Neural progenitor cell (in vitro differentiated cells): Measurements from ENCODE around the gene SGCG. TPM values are rescaled to one million over a fixed set of nuclear protein-coding genes. Genes with fewer than 3 reads are reported as not detected.

ENCODE experiments used
- DNase-seq: peaks from one replicate; pipeline ENCODE4 v3.0.0-alpha.2; 2016; ENCODE audit warnings: low spot score
- H2AFZ ChIP-seq: fragments of 200-600 bp; sonication (generic); replicated peaks from 2 replicates; pipeline ENCODE4 v1.6.1; 2016; ENCODE audit warnings: antibody characterized with exemption
- H3F3A ChIP-seq: fragments of 200-600 bp; sonication (generic); 2 replicates; pipeline ENCODE4 v1.6.1; 2016; ENCODE audit warnings: antibody characterized with exemption, low read depth
- H3K27ac ChIP-seq: fragments of 200-600 bp; sonication (generic); 2 replicates; pipeline ENCODE4 v1.5.1; 2016; ENCODE audit warnings: mild to moderate bottlenecking
- H3K27me3 ChIP-seq: fragments of 200-600 bp; sonication (generic); 2 replicates; pipeline ENCODE4 v1.6.1; 2016; ENCODE audit warnings: mild to moderate bottlenecking, moderate library complexity
- H3K36me3 ChIP-seq: fragments of 200-600 bp; sonication (generic); 2 replicates; pipeline ENCODE4 v1.5.1; 2016
- H3K4me1 ChIP-seq: fragments of 200-600 bp; sonication (generic); 2 replicates; pipeline ENCODE4 v1.6.1; 2016; ENCODE audit warnings: mixed run types
- H3K4me2 ChIP-seq: fragments of 200-600 bp; sonication (generic); 2 replicates; pipeline ENCODE4 v1.6.1; 2016
- H3K4me3 ChIP-seq: fragments of 200-600 bp; sonication (generic); 2 replicates; pipeline ENCODE4 v1.5.1; 2016
- H3K79me2 ChIP-seq: fragments of 200-600 bp; sonication (generic); 2 replicates; pipeline ENCODE4 v1.6.1; 2016; ENCODE audit warnings: low read depth
- H3K9ac ChIP-seq: fragments of 200-600 bp; sonication (generic); 2 replicates; pipeline ENCODE4 v1.6.1; 2016
- H3K9me3 ChIP-seq: fragments of 200-600 bp; sonication (generic); 2 replicates; pipeline ENCODE4 v1.5.1; 2016; ENCODE audit warnings: low read depth
- H4K20me1 ChIP-seq: fragments of 200-600 bp; sonication (generic); 2 replicates; pipeline ENCODE4 v1.6.1; 2016; ENCODE audit warnings: low read depth
- H3K27ac Mint-ChIP-seq: 3 replicates; pipeline ENCODE4 v1.8.0; 2021; ENCODE audit warnings: mixed read lengths
- H3K27me3 Mint-ChIP-seq: 2 replicates; pipeline ENCODE4 v1.8.0; 2022; ENCODE audit warnings: low read depth, mild to moderate bottlenecking, inconsistent platforms, moderate library complexity, mixed read lengths; ENCODE audit not compliant: insufficient read depth
- H3K36me3 Mint-ChIP-seq: 3 replicates; pipeline ENCODE4 v1.8.0; 2021; ENCODE audit warnings: mixed read lengths
- H3K4me1 Mint-ChIP-seq: 3 replicates; pipeline ENCODE4 v1.8.0; 2021; ENCODE audit warnings: mixed read lengths
- H3K4me3 Mint-ChIP-seq: 3 replicates; pipeline ENCODE4 v1.8.0; 2021; ENCODE audit warnings: mild to moderate bottlenecking, moderate library complexity, mixed read lengths
- H3K9me3 Mint-ChIP-seq: 3 replicates; pipeline ENCODE4 v1.8.0; 2020; ENCODE audit warnings: mixed read lengths
- EZH2 ChIP-seq: fragments of 200-600 bp; sonication (generic); IDR thresholded peaks from 2 replicates; pipeline ENCODE4 v1.6.1; 2017; ENCODE audit warnings: antibody characterized with exemption, mild to moderate bottlenecking, moderate library complexity
- EZH2phosphoT487 ChIP-seq: fragments of 200-600 bp; sonication (generic); IDR thresholded peaks from 2 replicates; pipeline ENCODE4 v1.6.1; 2017; ENCODE audit warnings: antibody characterized with exemption
- total RNA-seq: library from RNA; depleted of rRNA; stranded (reverse); fragments of >200 nt; gene quantifications from 2 replicates; pipeline ENCODE4 v1.2.3, GENCODE V29; 2015; ENCODE audit warnings: low replicate concordance
- TF ChIP-seq, protein P1 (sequence below): fragments of 200-600 bp; sonication (generic); IDR thresholded peaks from 2 replicates; pipeline ENCODE4 v1.5.1; 2017; ENCODE audit warnings: antibody characterized with exemption, mild to moderate bottlenecking

Gene SGCG
- total RNA-seq, 1 donor from 2014 or later = 0.19 TPM

DNA sequence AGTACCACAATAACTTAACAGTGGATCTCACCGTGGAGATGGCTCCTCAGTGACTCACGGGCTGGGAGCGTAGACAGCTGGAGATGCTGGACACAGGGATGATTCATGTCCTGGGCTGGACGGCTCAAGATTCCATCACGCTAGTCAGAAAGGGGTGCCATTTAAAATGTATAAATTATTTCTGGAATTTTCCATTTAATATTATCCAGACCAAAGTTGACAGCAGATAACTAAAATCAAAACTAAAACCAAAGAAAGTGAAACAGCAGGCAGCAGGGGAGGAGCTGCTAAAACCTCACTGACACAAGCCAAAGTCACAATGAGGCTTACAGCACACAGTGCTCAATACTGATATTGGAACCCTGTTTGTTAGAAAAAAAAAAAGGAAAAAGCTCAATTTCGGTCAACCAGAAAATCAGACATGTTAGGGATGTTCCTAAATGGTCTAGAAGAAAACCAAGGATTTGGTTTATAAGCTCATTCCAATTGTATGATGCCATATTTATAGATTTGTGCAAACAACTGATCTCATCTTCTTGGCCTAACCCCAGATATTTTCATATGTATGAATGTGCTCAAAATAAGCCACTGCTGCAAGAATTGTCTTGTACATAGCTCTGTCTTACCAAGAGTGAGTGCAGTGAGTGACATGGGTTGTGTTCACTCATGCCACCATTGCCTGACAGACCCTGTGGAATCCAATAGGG is 140.9 kb downstream of the SGCG start:
- H3K4me1 ChIP-seq = peaks cover 11% of the 10 kb centered on the region
- no peaks in the 10 kb centered on the region for H3K27me3 ChIP-seq
- DNase-seq = no peak
- no peak overlapping the region for H2AFZ ChIP-seq
- no peaks in the 10 kb centered on the region for H3K36me3 ChIP-seq
- H3K27ac ChIP-seq = no peak overlapping the region
- no peak overlapping the region for H3K9ac ChIP-seq
- Mint-ChIP-seq H3K27ac (peak overlapping the region; percentile 44), H3K9me3 (no peaks in the 10 kb centered on the region), H3K27me3 (peaks cover 8% of the 10 kb centered on the region), H3K4me3 (peak overlapping the region; percentile 9), H3K36me3 (no peaks in the 10 kb centered on the region), H3K4me1 (peaks cover 25% of the 10 kb centered on the region)
- no peaks in the 10 kb centered on the region for H4K20me1 ChIP-seq
- TF ChIP-seq EZH2phosphoT487 (no peak), EZH2 (no peak)
- TF ChIP-seq, protein P1, sequence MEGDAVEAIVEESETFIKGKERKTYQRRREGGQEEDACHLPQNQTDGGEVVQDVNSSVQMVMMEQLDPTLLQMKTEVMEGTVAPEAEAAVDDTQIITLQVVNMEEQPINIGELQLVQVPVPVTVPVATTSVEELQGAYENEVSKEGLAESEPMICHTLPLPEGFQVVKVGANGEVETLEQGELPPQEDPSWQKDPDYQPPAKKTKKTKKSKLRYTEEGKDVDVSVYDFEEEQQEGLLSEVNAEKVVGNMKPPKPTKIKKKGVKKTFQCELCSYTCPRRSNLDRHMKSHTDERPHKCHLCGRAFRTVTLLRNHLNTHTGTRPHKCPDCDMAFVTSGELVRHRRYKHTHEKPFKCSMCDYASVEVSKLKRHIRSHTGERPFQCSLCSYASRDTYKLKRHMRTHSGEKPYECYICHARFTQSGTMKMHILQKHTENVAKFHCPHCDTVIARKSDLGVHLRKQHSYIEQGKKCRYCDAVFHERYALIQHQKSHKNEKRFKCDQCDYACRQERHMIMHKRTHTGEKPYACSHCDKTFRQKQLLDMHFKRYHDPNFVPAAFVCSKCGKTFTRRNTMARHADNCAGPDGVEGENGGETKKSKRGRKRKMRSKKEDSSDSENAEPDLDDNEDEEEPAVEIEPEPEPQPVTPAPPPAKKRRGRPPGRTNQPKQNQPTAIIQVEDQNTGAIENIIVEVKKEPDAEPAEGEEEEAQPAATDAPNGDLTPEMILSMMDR = no peak
- H3K4me2 ChIP-seq = no peak overlapping the region
- no peaks in the 10 kb centered on the region for H3F3A ChIP-seq
- H3K9me3 ChIP-seq = no peaks in the 10 kb centered on the region
- no peaks in the 10 kb centered on the region for H3K79me2 ChIP-seq
- no peak overlapping the region for H3K4me3 ChIP-seq

DNA sequence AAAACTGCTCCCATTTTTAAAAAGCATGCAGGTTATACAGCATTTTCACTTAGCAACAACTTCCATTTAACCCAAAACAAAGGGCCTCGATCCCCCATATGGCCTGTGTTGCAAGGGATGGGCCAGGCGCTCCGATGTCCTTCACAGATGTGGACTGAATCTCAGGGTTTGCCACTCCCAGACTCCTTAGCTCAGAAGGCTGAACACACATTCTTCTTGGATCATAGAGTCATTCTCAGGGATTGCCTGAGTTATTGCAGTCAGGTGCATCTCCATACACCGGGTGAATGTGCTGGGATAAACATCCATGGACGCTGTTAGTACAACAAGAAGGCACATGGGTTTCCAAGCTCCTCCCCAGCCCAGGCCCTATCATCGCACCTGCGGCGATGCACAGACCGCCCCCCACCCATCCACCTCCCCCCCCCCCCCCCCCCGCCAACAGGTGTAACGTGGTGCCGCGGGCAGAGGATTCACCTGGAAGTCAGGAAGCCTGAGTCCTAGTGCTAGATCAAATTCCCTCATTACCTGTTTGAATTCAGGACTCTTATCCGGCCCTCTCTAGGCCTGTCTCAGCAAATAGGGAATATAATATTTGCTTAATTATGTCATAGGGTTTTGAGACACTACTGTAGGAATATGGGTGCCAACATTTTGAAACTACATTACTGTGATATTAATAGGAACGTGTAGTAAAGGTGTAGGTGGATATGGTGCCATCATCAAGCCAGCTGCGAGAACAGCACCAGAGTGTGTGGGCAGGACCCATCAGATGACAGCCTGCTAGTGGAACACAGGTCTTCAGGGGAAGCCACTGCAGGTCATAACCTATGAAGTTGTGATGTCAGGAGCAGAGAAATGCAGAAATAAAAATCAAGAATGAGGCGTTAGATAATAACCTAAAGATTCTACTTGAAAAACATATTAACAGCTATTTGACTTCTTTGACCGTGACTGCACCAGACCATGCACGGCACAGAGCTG is 141.9 kb downstream of the SGCG start:
- H3K36me3 Mint-ChIP-seq = no peaks in the 10 kb centered on the region
- Histone ChIP-seq H3K9ac (no peak overlapping the region), H3K4me2 (no peak overlapping the region), H3K4me3 (no peak overlapping the region), H4K20me1 (no peaks in the 10 kb centered on the region), H3F3A (no peaks in the 10 kb centered on the region), H3K36me3 (no peaks in the 10 kb centered on the region), H3K4me1 (peaks cover 11% of the 10 kb centered on the region), H3K9me3 (no peaks in the 10 kb centered on the region), H3K27me3 (no peaks in the 10 kb centered on the region), H3K27ac (no peak overlapping the region), H2AFZ (no peak overlapping the region), H3K79me2 (no peaks in the 10 kb centered on the region)
- TF ChIP-seq EZH2 = no peak
- TF ChIP-seq, protein P1 = no peak
- no peak for TF ChIP-seq EZH2phosphoT487
- H3K4me3 Mint-ChIP-seq = no peak overlapping the region
- peak overlapping the region; percentile 84 for H3K27ac Mint-ChIP-seq
- H3K9me3 Mint-ChIP-seq = no peaks in the 10 kb centered on the region
- H3K4me1 Mint-ChIP-seq = peaks cover 25% of the 10 kb centered on the region
- no peak for DNase-seq
- peaks cover 5% of the 10 kb centered on the region for H3K27me3 Mint-ChIP-seq

DNA sequence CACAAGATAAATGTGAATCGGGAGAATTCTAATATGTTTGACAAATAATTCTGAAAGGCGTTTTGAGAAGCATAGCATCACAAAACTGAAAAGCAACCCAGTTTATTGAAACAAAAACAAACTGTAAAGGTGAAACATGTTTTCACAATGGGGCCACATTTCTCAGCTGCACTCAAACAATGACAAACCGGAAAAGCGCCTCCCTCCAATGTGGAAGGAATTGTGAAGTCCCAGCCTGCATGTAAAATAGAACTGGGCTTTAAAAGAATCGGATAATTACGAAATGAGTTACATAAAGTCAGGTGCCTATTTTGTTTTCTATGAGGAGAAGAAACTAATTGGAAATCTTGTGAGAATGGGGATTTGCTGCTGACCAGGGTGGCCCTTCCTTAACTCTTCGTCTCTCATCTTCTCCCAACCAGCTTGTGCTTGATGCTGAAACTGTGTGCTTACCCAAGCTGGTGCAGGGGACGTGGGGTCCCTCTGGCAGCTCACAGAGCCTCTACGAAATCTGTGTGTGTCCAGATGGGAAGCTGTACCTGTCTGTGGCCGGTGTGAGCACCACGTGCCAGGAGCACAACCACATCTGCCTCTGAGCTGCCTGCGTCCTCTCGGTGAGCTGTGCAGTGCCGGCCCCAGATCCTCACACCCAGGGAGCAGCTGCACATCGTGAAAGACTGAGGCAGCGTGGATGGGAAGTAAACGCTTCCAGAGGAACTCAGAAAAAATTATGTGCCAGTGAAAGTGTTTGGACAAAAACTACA is 143.3 kb downstream of the SGCG start:
- no peaks in the 10 kb centered on the region for H3K9me3 ChIP-seq
- H3K36me3 ChIP-seq = no peaks in the 10 kb centered on the region
- Mint-ChIP-seq H3K27me3 (peaks cover 3% of the 10 kb centered on the region), H3K27ac (peak overlapping the region; percentile 43), H3K36me3 (no peaks in the 10 kb centered on the region), H3K4me1 (peaks cover 25% of the 10 kb centered on the region), H3K9me3 (no peaks in the 10 kb centered on the region), H3K4me3 (no peak overlapping the region)
- no peak overlapping the region for H3K4me2 ChIP-seq
- no peak overlapping the region for H3K27ac ChIP-seq
- no peaks in the 10 kb centered on the region for H3K27me3 ChIP-seq
- no peak for TF ChIP-seq EZH2phosphoT487
- TF ChIP-seq, protein P1 = no peak
- H3K4me1 ChIP-seq = peaks cover 11% of the 10 kb centered on the region
- no peak overlapping the region for H3K4me3 ChIP-seq
- no peaks in the 10 kb centered on the region for H4K20me1 ChIP-seq
- H3K79me2 ChIP-seq = no peaks in the 10 kb centered on the region
- DNase-seq = peak; percentile 20
- H3F3A ChIP-seq = no peaks in the 10 kb centered on the region
- peak overlapping the region; percentile 19 for H3K9ac ChIP-seq
- no peak overlapping the region for H2AFZ ChIP-seq
